CD4-positive, CD25-positive, alpha-beta regulatory T cell (primary cell): ENCODE results near the gene BRI3BP. TPM values are rescaled to one million over a fixed set of nuclear protein-coding genes. Genes with fewer than 3 reads are reported as not detected.

Source experiments
- ATAC-seq, 2 donors: fragments of 150-1000 bp; cut with Tn5 transposase; one replicate each; pipeline ENCODE4 v1.10.0; 2021; ENCODE audit warnings: low read depth in 2 of 2, moderate number of reproducible peaks in 2 of 2, moderate library complexity in 1 of 2
- DNase-seq, 3 donors: peaks; one replicate each; pipeline versions ENCODE4 v3.0.0 to v3.0.0-alpha.2; 2012 to 2022; ENCODE audit warnings: mixed read lengths in 1 of 3
- H3K27ac ChIP-seq: one replicate; pipeline ENCODE4 v1.7.0; 2013; ENCODE audit warnings: mild to moderate bottlenecking, low read length; ENCODE audit not compliant: insufficient read depth, poor library complexity, severe bottlenecking
- H3K27me3 ChIP-seq: one replicate; pipeline ENCODE4 v1.7.0; 2013; ENCODE audit warnings: low read length; ENCODE audit not compliant: control insufficient read depth, insufficient read depth
- H3K36me3 ChIP-seq: one replicate; pipeline ENCODE4 v1.7.0; 2013; ENCODE audit warnings: mild to moderate bottlenecking, low read length, moderate library complexity; ENCODE audit not compliant: control insufficient read depth, insufficient read depth
- H3K4me1 ChIP-seq: 2 replicates; pipeline ENCODE4 v1.7.0; 2013; ENCODE audit warnings: mild to moderate bottlenecking, low read length; ENCODE audit not compliant: insufficient read depth, control insufficient read depth, poor library complexity, severe bottlenecking
- H3K4me3 ChIP-seq: one replicate; pipeline ENCODE4 v1.7.0; 2013; ENCODE audit warnings: low read depth, mild to moderate bottlenecking, low read length, moderate library complexity
- H3K9me3 ChIP-seq, 2 experiments: 1 replicate in 1 of 2; 2 replicates in 1 of 2; pipeline ENCODE4 v1.7.0; 2013; ENCODE audit warnings: low read length in 2 of 2, mild to moderate bottlenecking in 1 of 2, moderate library complexity in 1 of 2; ENCODE audit not compliant: control insufficient read depth in 2 of 2
- H3K27ac Mint-ChIP-seq, 3 donors: one replicate each; pipeline ENCODE4 v1.8.0; 2020 to 2022; ENCODE audit warnings: mild to moderate bottlenecking in 3 of 3, mixed read lengths in 3 of 3, moderate library complexity in 2 of 3
- H3K27me3 Mint-ChIP-seq: one replicate; pipeline ENCODE4 v1.8.0; 2022; ENCODE audit warnings: mild to moderate bottlenecking, mixed read lengths
- H3K36me3 Mint-ChIP-seq: one replicate; pipeline ENCODE4 v1.8.0; 2020; ENCODE audit warnings: mixed read lengths
- H3K4me1 Mint-ChIP-seq, 4 donors: one replicate each; pipeline ENCODE4 v1.8.0; 2020 to 2022; ENCODE audit warnings: mixed read lengths in 4 of 4, mild to moderate bottlenecking in 1 of 4
- H3K4me3 Mint-ChIP-seq, 4 donors: one replicate each; pipeline ENCODE4 v1.8.0; 2020 to 2022; ENCODE audit warnings: mild to moderate bottlenecking in 4 of 4, mixed read lengths in 4 of 4, moderate library complexity in 3 of 4
- H3K9me3 Mint-ChIP-seq, 7 donors: one replicate each; pipeline ENCODE4 v1.8.0; 2020 to 2022; ENCODE audit warnings: mixed read lengths in 7 of 7, mild to moderate bottlenecking in 3 of 7, moderate library complexity in 2 of 7
- polyA plus RNA-seq, 4 donors: library from polyadenylated mRNA; unstranded; fragments of 300-500 nt; fragmentation: Illumina TruSeq; gene quantifications; one replicate each; pipeline ENCODE4 v1.2.3, GENCODE V29; 2021
- total RNA-seq: library from RNA; stranded (reverse); gene quantifications from one replicate; pipeline ENCODE4 v1.2.3, GENCODE V29; 2022

Gene BRI3BP
- total and polyA plus RNA-seq, 5 donors from 2014 or later, result 2.0 to 4.1 (median 2.3) TPM

- DNase-seq (no peak), ATAC-seq (no peak)
- no peak overlapping the region for H3K27ac Mint-ChIP-seq
- no peak overlapping the region for H3K27ac ChIP-seq
- no peaks in the 10 kb centered on the region for H3K9me3 ChIP-seq
- H3K27me3 ChIP-seq, result no peaks in the 10 kb centered on the region
- peaks cover 65% of the 10 kb centered on the region for H3K36me3 ChIP-seq
- no peak overlapping the region for H3K4me3 ChIP-seq
- no peaks in the 10 kb centered on the region for H3K4me1 ChIP-seq
- peaks cover 4% of the 10 kb centered on the region for H3K27me3 Mint-ChIP-seq
- no peaks in the 10 kb centered on the region for H3K4me1 Mint-ChIP-seq
- no peak overlapping the region for H3K4me3 Mint-ChIP-seq
- H3K9me3 Mint-ChIP-seq, result no peaks in the 10 kb centered on the region
- H3K36me3 Mint-ChIP-seq, result peaks cover 31% of the 10 kb centered on the region
Observed at GRCh38 chr12:124952801-124953200, 40.6 kb upstream of the BRI3BP start.

GRCh38 chr12:124953689-124954405 lies 39.6 kb upstream of the BRI3BP start:
- no peaks in the 10 kb centered on the region for H3K9me3 ChIP-seq
- H3K27ac ChIP-seq, result no peak overlapping the region
- Mint-ChIP-seq H3K36me3 (peaks cover 35% of the 10 kb centered on the region), H3K27ac (no peak overlapping the region), H3K27me3 (peaks cover 4% of the 10 kb centered on the region), H3K9me3 (no peaks in the 10 kb centered on the region), H3K4me3 (no peak overlapping the region), H3K4me1 (no peaks in the 10 kb centered on the region)
- no peaks in the 10 kb centered on the region for H3K27me3 ChIP-seq
- no peak overlapping the region for H3K4me3 ChIP-seq
- H3K4me1 ChIP-seq, result no peaks in the 10 kb centered on the region
- peaks cover 67% of the 10 kb centered on the region for H3K36me3 ChIP-seq
- ATAC-seq, result no peak
- DNase-seq, result no peak

GRCh38 chr12:124954771-124955170 lies 38.7 kb upstream of the BRI3BP start:
- peaks cover 63% of the 10 kb centered on the region for H3K36me3 ChIP-seq

GRCh38 chr12:124956571-124956970 lies 36.9 kb upstream of the BRI3BP start:
- peaks cover 61% of the 10 kb centered on the region for H3K36me3 ChIP-seq
- H3K4me3 Mint-ChIP-seq, result no peak overlapping the region
- H3K4me1 Mint-ChIP-seq, result peaks cover 0 to under 1% (median 0%) of the 10 kb centered on the region in 4 donors

More at GRCh38 chr12:124954771-124955170, 38.7 kb upstream of the BRI3BP start:
- DNase-seq, result no peak
- H3K4me1 Mint-ChIP-seq, result no peaks in the 10 kb centered on the region
- H3K4me3 Mint-ChIP-seq, result no peak overlapping the region
- H3K4me1 ChIP-seq, result no peaks in the 10 kb centered on the region
- no peaks in the 10 kb centered on the region for H3K9me3 Mint-ChIP-seq
- no peak overlapping the region for H3K4me3 ChIP-seq
- H3K36me3 Mint-ChIP-seq, result peaks cover 31% of the 10 kb centered on the region
- no peak overlapping the region for H3K27ac Mint-ChIP-seq
- ATAC-seq, result no peak
- peaks cover 4% of the 10 kb centered on the region for H3K27me3 Mint-ChIP-seq
- no peaks in the 10 kb centered on the region for H3K27me3 ChIP-seq
- no peak overlapping the region for H3K27ac ChIP-seq
- no peaks in the 10 kb centered on the region for H3K9me3 ChIP-seq

GRCh38 chr12:124961055-124961454 lies 32.4 kb upstream of the BRI3BP start:
- peaks cover 56% of the 10 kb centered on the region for H3K36me3 ChIP-seq
- no peaks in the 10 kb centered on the region for H3K9me3 ChIP-seq
- ATAC-seq (no peak), DNase-seq (no peak)
- no peaks in the 10 kb centered on the region for H3K9me3 Mint-ChIP-seq
- H3K4me3 Mint-ChIP-seq, result no peak overlapping the region
- no peaks in the 10 kb centered on the region for H3K4me1 ChIP-seq
- no peaks in the 10 kb centered on the region for H3K27me3 ChIP-seq
- peak overlapping the region in 1 of 3 donors; percentile 69 for H3K27ac Mint-ChIP-seq
- H3K4me1 Mint-ChIP-seq, result peaks cover 0 to 3% (median 2%) of the 10 kb centered on the region in 4 donors
- H3K36me3 Mint-ChIP-seq, result peaks cover 19% of the 10 kb centered on the region
- no peak overlapping the region for H3K27ac ChIP-seq
- no peak overlapping the region for H3K4me3 ChIP-seq
- H3K27me3 Mint-ChIP-seq, result no peaks in the 10 kb centered on the region

More at GRCh38 chr12:124956571-124956970, 36.9 kb upstream of the BRI3BP start:
- Histone ChIP-seq H3K27ac (no peak overlapping the region), H3K27me3 (no peaks in the 10 kb centered on the region), H3K9me3 (no peaks in the 10 kb centered on the region), H3K4me1 (no peaks in the 10 kb centered on the region), H3K4me3 (no peak overlapping the region)
- no peak for DNase-seq
- Mint-ChIP-seq H3K9me3 (no peaks in the 10 kb centered on the region), H3K27ac (no peak overlapping the region), H3K27me3 (no peaks in the 10 kb centered on the region), H3K36me3 (peaks cover 26% of the 10 kb centered on the region)
- no peak for ATAC-seq

GRCh38 chr12:124963211-124963610 lies 30.2 kb upstream of the BRI3BP start:
- Mint-ChIP-seq H3K4me1 (peaks cover 0 to 3% (median 2%) of the 10 kb centered on the region in 4 donors), H3K36me3 (peaks cover 22% of the 10 kb centered on the region), H3K27ac (no peak overlapping the region), H3K9me3 (no peaks in the 10 kb centered on the region), H3K27me3 (no peaks in the 10 kb centered on the region), H3K4me3 (no peak overlapping the region)
- ATAC-seq, result no peak
- no peaks in the 10 kb centered on the region for H3K27me3 ChIP-seq
- H3K9me3 ChIP-seq, result no peaks in the 10 kb centered on the region
- DNase-seq, result no peak
- peaks cover 53% of the 10 kb centered on the region for H3K36me3 ChIP-seq
- no peak overlapping the region for H3K4me3 ChIP-seq
- no peaks in the 10 kb centered on the region for H3K4me1 ChIP-seq
- no peak overlapping the region for H3K27ac ChIP-seq

- H3K27me3 Mint-ChIP-seq, result no peaks in the 10 kb centered on the region
- Histone ChIP-seq H3K4me1 (no peaks in the 10 kb centered on the region), H3K36me3 (peaks cover 56% of the 10 kb centered on the region), H3K27me3 (no peaks in the 10 kb centered on the region), H3K4me3 (no peak overlapping the region), H3K27ac (no peak overlapping the region), H3K9me3 (no peaks in the 10 kb centered on the region)
- H3K27ac Mint-ChIP-seq, result peak overlapping the region in 1 of 3 donors; percentile 92
- peaks cover 22% of the 10 kb centered on the region for H3K36me3 Mint-ChIP-seq
- ATAC-seq, result no peak
- no peaks in the 10 kb centered on the region for H3K9me3 Mint-ChIP-seq
- H3K4me1 Mint-ChIP-seq, result peaks cover 0 to 3% (median 2%) of the 10 kb centered on the region in 4 donors
- H3K4me3 Mint-ChIP-seq, result no peak overlapping the region
- DNase-seq, result no peak
Observed at GRCh38 chr12:124964251-124964650, 29.2 kb upstream of the BRI3BP start.
